Astrocyte (in vitro differentiated cells and primary cell): Measurements from ENCODE around the gene HECW1.

ENCODE experiments used
- EZH2 ChIP-seq: IDR thresholded peaks from 2 replicates; pipeline ENCODE4 v1.6.1; 2012; ENCODE audit warnings: mild to moderate bottlenecking, low read length, inconsistent platforms; ENCODE audit not compliant: insufficient read depth
- TF ChIP-seq, protein P1 (sequence below): IDR thresholded peaks from 2 replicates; pipeline ENCODE4 v1.5.1; 2011; ENCODE audit warnings: low read depth, mild to moderate bottlenecking, inconsistent platforms, low read length, moderate library complexity; ENCODE audit not compliant: insufficient read depth

DNA sequence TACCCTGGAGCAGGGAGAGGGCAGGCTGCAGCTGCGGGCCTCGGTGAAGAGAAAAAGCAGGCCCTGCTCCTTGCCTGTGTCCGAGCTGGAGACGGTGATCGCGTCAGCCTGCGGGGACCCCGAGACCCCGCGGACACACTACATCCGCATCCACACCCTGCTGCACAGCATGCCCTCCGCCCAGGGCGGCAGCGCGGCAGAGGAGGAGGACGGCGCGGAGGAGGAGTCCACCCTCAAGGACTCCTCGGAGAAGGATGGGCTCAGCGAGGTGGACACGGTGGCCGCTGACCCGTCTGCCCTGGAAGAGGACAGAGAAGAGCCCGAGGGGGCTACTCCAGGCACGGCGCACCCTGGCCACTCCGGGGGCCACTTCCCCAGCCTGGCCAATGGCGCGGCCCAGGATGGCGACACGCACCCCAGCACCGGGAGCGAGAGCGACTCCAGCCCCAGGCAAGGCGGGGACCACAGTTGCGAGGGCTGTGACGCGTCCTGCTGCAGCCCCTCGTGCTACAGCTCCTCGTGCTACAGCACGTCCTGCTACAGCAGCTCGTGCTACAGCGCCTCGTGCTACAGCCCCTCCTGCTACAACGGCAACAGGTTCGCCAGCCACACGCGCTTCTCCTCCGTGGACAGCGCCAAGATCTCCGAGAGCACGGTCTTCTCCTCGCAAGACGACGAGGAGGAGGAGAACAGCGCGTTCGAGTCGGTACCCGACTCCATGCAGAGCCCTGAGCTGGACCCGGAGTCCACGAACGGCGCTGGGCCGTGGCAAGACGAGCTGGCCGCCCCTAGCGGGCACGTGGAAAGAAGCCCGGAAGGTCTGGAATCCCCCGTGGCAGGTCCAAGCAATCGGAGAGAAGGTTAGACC, 332.5 kb downstream of the HECW1 start:
- TF ChIP-seq, protein P1, sequence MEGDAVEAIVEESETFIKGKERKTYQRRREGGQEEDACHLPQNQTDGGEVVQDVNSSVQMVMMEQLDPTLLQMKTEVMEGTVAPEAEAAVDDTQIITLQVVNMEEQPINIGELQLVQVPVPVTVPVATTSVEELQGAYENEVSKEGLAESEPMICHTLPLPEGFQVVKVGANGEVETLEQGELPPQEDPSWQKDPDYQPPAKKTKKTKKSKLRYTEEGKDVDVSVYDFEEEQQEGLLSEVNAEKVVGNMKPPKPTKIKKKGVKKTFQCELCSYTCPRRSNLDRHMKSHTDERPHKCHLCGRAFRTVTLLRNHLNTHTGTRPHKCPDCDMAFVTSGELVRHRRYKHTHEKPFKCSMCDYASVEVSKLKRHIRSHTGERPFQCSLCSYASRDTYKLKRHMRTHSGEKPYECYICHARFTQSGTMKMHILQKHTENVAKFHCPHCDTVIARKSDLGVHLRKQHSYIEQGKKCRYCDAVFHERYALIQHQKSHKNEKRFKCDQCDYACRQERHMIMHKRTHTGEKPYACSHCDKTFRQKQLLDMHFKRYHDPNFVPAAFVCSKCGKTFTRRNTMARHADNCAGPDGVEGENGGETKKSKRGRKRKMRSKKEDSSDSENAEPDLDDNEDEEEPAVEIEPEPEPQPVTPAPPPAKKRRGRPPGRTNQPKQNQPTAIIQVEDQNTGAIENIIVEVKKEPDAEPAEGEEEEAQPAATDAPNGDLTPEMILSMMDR, result no peak
- TF ChIP-seq EZH2, result no peak
